Measurements from ENCODE around the gene FIGN. TPM values are rescaled to one million over a fixed set of nuclear protein-coding genes. Genes with fewer than 3 reads are reported as not detected.

Gene FIGN
- total and polyA plus RNA-seq, 8 donors = 4.9 to 8.2 (median 6.4) TPM

DNA sequence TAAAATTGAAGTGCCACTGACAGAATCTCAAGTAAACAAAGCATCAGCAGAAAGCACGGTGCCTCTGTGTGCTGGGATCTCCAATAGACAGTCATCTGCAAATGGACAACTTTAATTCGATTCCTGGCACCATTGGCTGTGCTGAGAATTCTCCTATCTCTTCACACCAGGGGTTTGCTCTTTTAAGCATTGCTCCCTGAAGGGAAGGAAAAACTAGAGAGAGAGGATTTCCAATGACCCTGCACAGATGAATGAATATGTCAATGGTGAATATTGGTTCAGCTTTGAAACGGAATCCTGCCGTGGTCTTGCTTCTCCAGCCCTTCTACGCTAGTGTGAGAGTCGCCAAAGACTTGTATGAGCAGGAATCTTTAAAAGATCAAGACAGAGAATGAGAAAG, 97.9 kb downstream of the FIGN start:
- no peaks in the 10 kb centered on the region for H3K4me1 ChIP-seq
- TF ChIP-seq, protein P1, sequence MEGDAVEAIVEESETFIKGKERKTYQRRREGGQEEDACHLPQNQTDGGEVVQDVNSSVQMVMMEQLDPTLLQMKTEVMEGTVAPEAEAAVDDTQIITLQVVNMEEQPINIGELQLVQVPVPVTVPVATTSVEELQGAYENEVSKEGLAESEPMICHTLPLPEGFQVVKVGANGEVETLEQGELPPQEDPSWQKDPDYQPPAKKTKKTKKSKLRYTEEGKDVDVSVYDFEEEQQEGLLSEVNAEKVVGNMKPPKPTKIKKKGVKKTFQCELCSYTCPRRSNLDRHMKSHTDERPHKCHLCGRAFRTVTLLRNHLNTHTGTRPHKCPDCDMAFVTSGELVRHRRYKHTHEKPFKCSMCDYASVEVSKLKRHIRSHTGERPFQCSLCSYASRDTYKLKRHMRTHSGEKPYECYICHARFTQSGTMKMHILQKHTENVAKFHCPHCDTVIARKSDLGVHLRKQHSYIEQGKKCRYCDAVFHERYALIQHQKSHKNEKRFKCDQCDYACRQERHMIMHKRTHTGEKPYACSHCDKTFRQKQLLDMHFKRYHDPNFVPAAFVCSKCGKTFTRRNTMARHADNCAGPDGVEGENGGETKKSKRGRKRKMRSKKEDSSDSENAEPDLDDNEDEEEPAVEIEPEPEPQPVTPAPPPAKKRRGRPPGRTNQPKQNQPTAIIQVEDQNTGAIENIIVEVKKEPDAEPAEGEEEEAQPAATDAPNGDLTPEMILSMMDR (IDR thresholded peaks at IDR 0.05) = no peak
- no peak overlapping the region for H3K4me3 ChIP-seq
- no peaks in the 10 kb centered on the region for H3K36me3 ChIP-seq
- H3K9me3 ChIP-seq = no peaks in the 10 kb centered on the region
- no peak for DNase-seq
- ATAC-seq = no peak
- H3K27ac ChIP-seq = no peak overlapping the region
- no peaks in the 10 kb centered on the region for H3K27me3 ChIP-seq
- intact Hi-C loops (cut with DNase I) = no loop called here

DNA sequence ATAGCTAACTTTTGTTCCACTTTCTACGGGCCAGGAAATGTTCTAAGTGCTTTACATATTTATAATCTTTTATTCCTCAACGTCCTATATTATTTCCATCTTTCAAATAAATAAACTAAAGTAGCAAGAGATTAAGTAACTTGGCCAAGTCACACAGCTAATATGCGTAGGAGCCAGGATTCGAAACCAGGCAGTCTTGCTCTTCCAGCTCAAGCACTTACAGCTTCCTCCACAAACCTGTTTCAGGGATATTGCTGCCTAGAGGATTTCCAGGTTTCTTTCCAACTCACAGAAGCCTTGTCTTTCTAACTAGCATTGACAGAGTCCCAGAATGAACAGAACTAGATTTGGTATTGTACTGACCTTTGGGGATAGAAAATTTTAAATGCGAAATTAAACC, 102.5 kb downstream of the FIGN start:
- DNase-seq = no peak
- H3K9me3 ChIP-seq = no peaks in the 10 kb centered on the region
- H3K36me3 ChIP-seq = no peaks in the 10 kb centered on the region
- H3K27ac ChIP-seq = no peak overlapping the region
- H3K4me3 ChIP-seq = no peak overlapping the region
- no peak for ATAC-seq
- no peaks in the 10 kb centered on the region for H3K27me3 ChIP-seq
- intact Hi-C loops (cut with DNase I) = no loop called here
- TF ChIP-seq, protein P1 (IDR thresholded peaks at IDR 0.05) = no peak
- H3K4me1 ChIP-seq = no peaks in the 10 kb centered on the region

DNA sequence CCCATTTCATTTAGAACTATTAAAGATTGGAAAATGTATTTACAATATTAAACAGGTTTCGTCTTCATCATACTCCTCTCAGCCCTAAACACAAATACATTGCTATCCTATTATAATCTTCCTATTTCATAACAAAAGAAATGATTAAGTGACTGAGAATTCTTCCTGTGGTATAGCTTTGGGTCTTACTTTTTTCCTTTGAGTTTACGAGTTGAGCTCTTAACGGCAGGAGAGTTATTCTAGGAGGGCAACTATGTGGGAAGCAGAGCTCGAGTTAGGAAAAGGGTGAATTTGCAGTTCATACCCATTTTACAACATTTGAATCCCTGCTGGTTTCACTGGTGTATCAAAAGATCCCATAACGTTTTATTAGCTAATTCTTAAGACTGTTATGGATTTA, 105.0 kb downstream of the FIGN start:
- Histone ChIP-seq H3K27ac (no peak overlapping the region), H3K36me3 (no peaks in the 10 kb centered on the region), H3K4me3 (no peak overlapping the region), H3K9me3 (no peaks in the 10 kb centered on the region), H3K27me3 (no peaks in the 10 kb centered on the region), H3K4me1 (no peaks in the 10 kb centered on the region)
- DNase-seq (no peak), ATAC-seq (no peak)
- intact Hi-C loops (cut with DNase I) = no loop called here
- TF ChIP-seq, protein P1 (IDR thresholded peaks at IDR 0.05) = no peak

DNA sequence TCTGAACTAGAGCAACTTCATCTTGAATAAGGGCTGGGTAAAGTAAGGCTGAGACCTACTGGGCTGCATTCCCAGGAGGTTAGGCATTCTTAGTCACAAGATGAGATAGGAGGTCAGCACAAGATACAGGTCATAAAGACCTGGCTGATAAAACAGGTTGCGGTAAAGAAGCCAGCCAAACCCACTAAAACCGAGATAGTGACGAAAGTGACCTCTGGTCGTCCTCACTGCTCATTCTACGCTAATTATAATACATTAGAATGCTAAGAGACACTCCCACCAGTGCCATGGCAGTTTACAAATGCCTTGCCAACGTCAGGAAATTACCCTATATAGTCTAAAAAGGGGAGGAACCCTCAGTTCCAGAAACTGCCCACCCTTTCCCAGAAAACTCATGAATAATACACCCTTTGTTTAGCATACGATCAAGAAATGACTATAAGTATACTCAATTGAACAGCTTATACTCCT, 109.1 kb downstream of the FIGN start:
- Histone ChIP-seq H3K27ac (no peak overlapping the region), H3K4me1 (no peaks in the 10 kb centered on the region), H3K27me3 (no peaks in the 10 kb centered on the region), H3K4me3 (no peak overlapping the region), H3K36me3 (no peaks in the 10 kb centered on the region), H3K9me3 (no peaks in the 10 kb centered on the region)
- intact Hi-C loops (cut with DNase I) = no loop called here
- DNase-seq (no peak), ATAC-seq (no peak)
- TF ChIP-seq, protein P1 (IDR thresholded peaks at IDR 0.05) = no peak

DNA sequence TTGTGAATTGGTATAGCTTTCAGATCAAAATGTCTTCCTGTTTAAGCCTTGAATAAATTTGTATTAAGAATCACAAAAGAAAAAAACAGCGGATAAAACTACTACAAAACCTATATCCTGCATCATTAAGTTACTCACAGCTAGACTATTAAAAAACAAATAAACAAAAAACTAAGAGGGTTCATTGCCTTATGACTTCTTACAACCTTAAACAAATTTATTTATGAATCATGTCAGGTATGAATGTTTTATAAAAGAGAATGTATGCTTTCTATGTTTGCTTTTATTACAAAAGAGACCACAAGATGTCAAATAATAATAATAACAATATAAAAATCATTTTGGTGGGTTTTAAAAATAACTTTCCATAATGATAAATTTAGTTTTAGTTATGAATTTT, 109.6 kb downstream of the FIGN start:
- Histone ChIP-seq H3K27ac (no peak overlapping the region), H3K36me3 (no peaks in the 10 kb centered on the region), H3K4me3 (no peak overlapping the region), H3K4me1 (no peaks in the 10 kb centered on the region), H3K27me3 (no peaks in the 10 kb centered on the region), H3K9me3 (no peaks in the 10 kb centered on the region)
- ATAC-seq (no peak), DNase-seq (no peak)
- intact Hi-C loops (cut with DNase I) = no loop called here
- TF ChIP-seq, protein P1 (IDR thresholded peaks at IDR 0.05) = no peak
